IMR-90 (cell line): Measurements from ENCODE around the gene KIF6. TPM values are rescaled to one million over a fixed set of nuclear protein-coding genes. Genes with fewer than 3 reads are reported as not detected.
A peak's percentile ranks its signal among the peaks of the same experiment; 100 is the strongest.

Source experiments
- ATAC-seq: fragments of 200-7000 bp; cut with Tn5 transposase; 2 replicates; pipeline ENCODE4 v1.9.1; 2020; ENCODE audit warnings: low read depth, mild to moderate bottlenecking, moderate library complexity
- BruUV-seq: library from RNA; stranded (reverse); fragments of 400-500 nt; replicated peaks from 2 replicates; lab custom pipeline; 2021; lab: Mats Ljungman, UMichigan
- CTCF ChIA-PET: fragments of 300-600 bp; formaldehyde crosslinking; extraction: SDS; loops from one replicate; lab custom pipeline; 2021; ENCODE audit warnings: antibody characterized with exemption; lab: Yijun Ruan, JAX
- POLR2A ChIA-PET: fragments of 300-600 bp; sonication (Branson Sonifier 250); formaldehyde crosslinking; loops from one replicate; lab custom pipeline; 2022; ENCODE audit warnings: antibody characterized with exemption; ENCODE audit not compliant: unreplicated experiment; lab: Charles Lee
- DNase-seq: peaks from one replicate; pipeline ENCODE4 v3.0.0; 2013
- H2AFZ ChIP-seq: replicated peaks from 2 replicates; pipeline ENCODE3; 2013; ENCODE audit warnings: low read length, mild to moderate bottlenecking; ENCODE audit not compliant: poor library complexity
- H2AK5ac ChIP-seq: 2 replicates; pipeline ENCODE4 v1.6.1; 2013; ENCODE audit warnings: low read depth, low read length, inconsistent platforms
- H2AK9ac ChIP-seq: replicated peaks from 2 replicates; pipeline ENCODE3; 2013; ENCODE audit warnings: mild to moderate bottlenecking, low read depth, low read length, moderate library complexity; ENCODE audit not compliant: poor library complexity
- H2BK120ac ChIP-seq: 2 replicates; pipeline ENCODE4 v1.6.1; 2013; ENCODE audit warnings: low read depth, low read length, inconsistent platforms
- H2BK15ac ChIP-seq: 3 replicates; pipeline ENCODE4 v1.6.1; 2013; ENCODE audit warnings: low read depth, low read length, inconsistent platforms
- H2BK20ac ChIP-seq: 2 replicates; pipeline ENCODE4 v1.6.1; 2013; ENCODE audit warnings: low read depth, mild to moderate bottlenecking, inconsistent platforms, low read length, moderate library complexity
- H2BK5ac ChIP-seq: 2 replicates; pipeline ENCODE4 v1.6.1; 2013; ENCODE audit warnings: mild to moderate bottlenecking, low read depth, low read length, inconsistent platforms; ENCODE audit not compliant: poor library complexity, severe bottlenecking
- H3K14ac ChIP-seq: replicated peaks from 2 replicates; pipeline ENCODE4 v1.6.1; 2013; ENCODE audit warnings: low read depth, low read length, inconsistent platforms
- H3K18ac ChIP-seq: 2 replicates; pipeline ENCODE4 v1.6.1; 2013; ENCODE audit warnings: low read depth, low read length, control low read depth
- H3K23ac ChIP-seq: 2 replicates; pipeline ENCODE4 v1.6.1; 2013; ENCODE audit warnings: low read depth, low read length, inconsistent platforms
- H3K27ac ChIP-seq: 2 replicates; pipeline ENCODE4 v1.5.1; 2013; ENCODE audit warnings: mild to moderate bottlenecking, control low read depth, low read length; ENCODE audit not compliant: insufficient read depth
- H3K27me3 ChIP-seq: 2 replicates; pipeline ENCODE4 v1.6.1; 2013; ENCODE audit warnings: low read length; ENCODE audit not compliant: control insufficient read depth, insufficient read depth
- H3K36me3 ChIP-seq: 2 replicates; pipeline ENCODE4 v1.6.1; 2013; ENCODE audit warnings: low read length, mixed read lengths; ENCODE audit not compliant: control insufficient read depth, insufficient read depth
- H3K4ac ChIP-seq: 2 replicates; pipeline ENCODE4 v1.6.1; 2013; ENCODE audit warnings: low read depth, low read length, inconsistent platforms
- H3K4me1 ChIP-seq: 2 replicates; pipeline ENCODE4 v1.6.1; 2013; ENCODE audit warnings: low read length, mixed read lengths; ENCODE audit not compliant: control insufficient read depth, insufficient read depth
- H3K4me2 ChIP-seq: 2 replicates; pipeline ENCODE4 v1.6.1; 2013; ENCODE audit warnings: low read depth, mild to moderate bottlenecking, control low read depth, low read length, moderate library complexity
- H3K4me3 ChIP-seq: 2 replicates; pipeline ENCODE4 v1.5.1; 2013; ENCODE audit warnings: low read depth, mild to moderate bottlenecking, control low read depth, low read length, moderate library complexity; ENCODE audit not compliant: insufficient read depth
- H3K56ac ChIP-seq: 2 replicates; pipeline ENCODE4 v1.6.1; 2013; ENCODE audit warnings: low read length, inconsistent platforms; ENCODE audit not compliant: insufficient read depth; ENCODE audit errors: extremely low read depth
- H3K79me1 ChIP-seq, 2 experiments: 2 replicates each; pipeline ENCODE4 v1.6.1; 2013; ENCODE audit warnings: low read length in 2 of 2, inconsistent platforms in 1 of 2, low read depth in 1 of 2
- H3K9ac ChIP-seq: 2 replicates; pipeline ENCODE4 v1.6.1; 2013; ENCODE audit warnings: low read depth, low read length, control low read depth
- H3K9me1 ChIP-seq: 2 replicates; pipeline ENCODE4 v1.6.1; 2013; ENCODE audit warnings: low read length, inconsistent platforms; ENCODE audit not compliant: insufficient read depth
- H3K9me3 ChIP-seq: 2 replicates; pipeline ENCODE4 v1.6.1; 2013; ENCODE audit warnings: low read length; ENCODE audit not compliant: control insufficient read depth, insufficient read depth
- H4K20me1 ChIP-seq: 2 replicates; pipeline ENCODE4 v1.6.1; 2013; ENCODE audit warnings: low read length, inconsistent platforms; ENCODE audit not compliant: insufficient read depth
- H4K5ac ChIP-seq: 2 replicates; pipeline ENCODE4 v1.6.1; 2013; ENCODE audit warnings: mild to moderate bottlenecking, low read depth, low read length, control low read depth
- H4K8ac ChIP-seq, 2 experiments: 2 replicates each; pipeline ENCODE4 v1.6.1; 2013; ENCODE audit warnings: low read depth in 2 of 2, low read length in 2 of 2, control low read depth in 1 of 2, inconsistent platforms in 1 of 2
- H4K91ac ChIP-seq: 2 replicates; pipeline ENCODE4 v1.6.1; 2013; ENCODE audit warnings: low read depth, low read length, inconsistent platforms; ENCODE audit not compliant: insufficient read depth
- MXI1 ChIP-seq: IDR thresholded peaks from 2 replicates; pipeline ENCODE4 v1.6.1; 2012; ENCODE audit warnings: low read depth, mild to moderate bottlenecking, low read length, moderate library complexity, borderline replicate concordance
- POLR2A ChIP-seq: IDR thresholded peaks from 2 replicates; pipeline ENCODE4 v1.6.1; 2012; ENCODE audit warnings: mild to moderate bottlenecking, low read depth, low read length
- RAD21 ChIP-seq: IDR thresholded peaks from 2 replicates; pipeline ENCODE4 v1.6.1; 2012; ENCODE audit warnings: low read length, improper control_type of control experiment
- SMC3 ChIP-seq: fragments of 150-350 bp; IDR thresholded peaks from 2 replicates; pipeline ENCODE4 v1.6.1; 2016; ENCODE audit warnings: low read depth, mild to moderate bottlenecking, antibody characterized with exemption, low read length, moderate library complexity
- USF2 ChIP-seq: fragments of 150-350 bp; IDR thresholded peaks from 2 replicates; pipeline ENCODE4 v1.6.1; 2017; ENCODE audit warnings: mild to moderate bottlenecking, antibody characterized with exemption, low read length, low read depth
- WGBS, 2 experiments: methylation state at CpG; one replicate each; pipeline versions ENCODE4 v1.1.5 to v1.1.7; 2013; ENCODE audit warnings: missing lambda C conversion rate in 2 of 2; ENCODE audit not compliant: insufficient read length in 1 of 2; ENCODE audit errors: extremely low coverage in 2 of 2; 5-methylcytosine and 5-hydroxymethylcytosine counted together
- dilution Hi-C: fragments of 300-500 bp; cut with HindIII; formaldehyde crosslinking; loops from one replicate; pipeline ENCODE4 v1.14.3; 2018; ENCODE audit warnings: low sequenced_read_pairs; ENCODE audit not compliant: unreplicated experiment
- in situ Hi-C: fragments of 300-500 bp; cut with MboI; formaldehyde crosslinking; loops from 3 replicates; pipeline ENCODE4 v1.14.3; 2019; ENCODE audit warnings: low sequenced_read_pairs, inconsistent platforms, mixed read lengths
- intact Hi-C: fragments of 100-400 bp; cut with micrococcal nuclease; formaldehyde crosslinking; loops from 2 replicates; pipeline ENCODE4 v1.10.0; 2022
- polyA plus RNA-seq, 3 experiments: library from polyadenylated mRNA; depleted of rRNA; stranded (reverse); fragments of >200 nt; gene quantifications; 2 replicates each; pipeline ENCODE4 v1.2.3, GENCODE V29; 2012; ENCODE audit warnings: low replicate concordance in 1 of 3
- total RNA-seq: library from RNA; depleted of rRNA; stranded (reverse); fragments of >200 nt; gene quantifications from 2 replicates; pipeline ENCODE4 v1.2.3, GENCODE V29; 2012
- TF ChIP-seq, protein P1 (sequence below): fragments of 150-350 bp; IDR thresholded peaks from 2 replicates; pipeline ENCODE4 v1.6.1; 2016; ENCODE audit warnings: low read depth, mild to moderate bottlenecking, low read length, moderate library complexity, borderline replicate concordance
- TF ChIP-seq, protein P2 (sequence below): conservative IDR thresholded peaks from 2 replicates; pipeline ENCODE4 v1.5.1; 2012; ENCODE audit warnings: mild to moderate bottlenecking, low read depth, low read length, improper control_type of control experiment

The KIF6 gene
- total and polyA plus RNA-seq, 2 of the 4 experiments (the other 2 are of a cell fraction) = under 0.01 to 0.10 TPM

DNA sequence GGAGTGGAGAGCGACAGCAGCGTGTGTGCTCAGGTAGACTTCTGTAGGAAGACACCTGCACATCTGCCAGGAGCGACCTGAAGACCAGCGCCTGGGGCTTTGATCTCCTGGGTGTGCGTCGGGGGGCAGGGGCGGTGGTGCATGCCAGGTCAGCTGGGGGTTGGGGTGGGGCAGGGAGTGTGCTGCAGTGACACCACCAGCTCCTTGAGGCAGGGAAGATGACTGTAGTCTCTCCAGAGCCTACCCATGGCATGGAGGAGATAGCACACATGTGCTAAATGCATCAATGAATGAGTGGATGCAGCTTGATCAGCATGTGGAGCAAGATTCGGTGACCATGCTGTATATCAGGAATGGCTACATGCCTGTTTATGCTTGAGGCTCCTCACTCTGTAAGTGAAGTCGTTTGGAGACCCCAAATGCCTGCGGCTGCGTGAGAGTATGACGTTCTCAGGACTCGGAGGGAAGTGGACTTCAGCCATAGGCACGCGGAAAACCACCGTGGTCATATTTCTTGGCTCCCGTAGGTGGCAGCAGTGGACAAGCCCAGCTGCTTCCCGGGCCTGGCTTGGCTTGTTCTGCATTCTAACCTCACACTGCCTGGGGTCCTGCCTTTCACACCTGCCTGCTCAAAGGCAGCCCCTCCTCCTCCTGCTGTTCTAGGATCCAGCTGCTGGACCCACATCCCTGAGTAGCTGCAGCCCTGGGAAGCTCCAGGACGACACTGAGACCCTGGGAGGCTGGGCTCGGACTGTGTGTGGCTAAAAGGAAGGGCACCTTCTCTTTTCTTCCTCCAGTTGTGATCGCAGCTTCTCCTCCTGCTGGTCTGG lies 363.3 kb downstream of the KIF6 start:
- WGBS, 2 experiments = 40% methylated on average over 7 of the region's 21 CpGs; no CpG with 5 or more reads in 1 of the 2 experiments
- H3K18ac ChIP-seq = no peak overlapping the region
- H3K56ac ChIP-seq = no peak overlapping the region
- no peak overlapping the region for H2BK5ac ChIP-seq
- H3K36me3 ChIP-seq = no peaks in the 10 kb centered on the region
- no peaks in the 10 kb centered on the region for H3K9me1 ChIP-seq
- no peaks in the 10 kb centered on the region for H4K20me1 ChIP-seq
- H3K79me1 ChIP-seq = no peaks in the 10 kb centered on the region
- H4K8ac ChIP-seq = no peak overlapping the region
- no peak overlapping the region for H3K4ac ChIP-seq
- no peaks in the 10 kb centered on the region for H3K9me3 ChIP-seq
- H3K27ac ChIP-seq = no peak overlapping the region
- no peaks in the 10 kb centered on the region for H3K27me3 ChIP-seq
- H3K4me2 ChIP-seq = peak overlapping the region; percentile 49; the same call in 1 of the 2 replicates
- H3K4me1 ChIP-seq = no peaks in the 10 kb centered on the region; the same call in 1 of the 2 replicates
- H4K5ac ChIP-seq = no peak overlapping the region
- H3K9ac ChIP-seq = no peak overlapping the region
- TF ChIP-seq RAD21 = peak; percentile 87
- TF ChIP-seq, protein P1, sequence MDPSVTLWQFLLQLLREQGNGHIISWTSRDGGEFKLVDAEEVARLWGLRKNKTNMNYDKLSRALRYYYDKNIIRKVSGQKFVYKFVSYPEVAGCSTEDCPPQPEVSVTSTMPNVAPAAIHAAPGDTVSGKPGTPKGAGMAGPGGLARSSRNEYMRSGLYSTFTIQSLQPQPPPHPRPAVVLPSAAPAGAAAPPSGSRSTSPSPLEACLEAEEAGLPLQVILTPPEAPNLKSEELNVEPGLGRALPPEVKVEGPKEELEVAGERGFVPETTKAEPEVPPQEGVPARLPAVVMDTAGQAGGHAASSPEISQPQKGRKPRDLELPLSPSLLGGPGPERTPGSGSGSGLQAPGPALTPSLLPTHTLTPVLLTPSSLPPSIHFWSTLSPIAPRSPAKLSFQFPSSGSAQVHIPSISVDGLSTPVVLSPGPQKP = no peak
- TF ChIP-seq, protein P2, sequence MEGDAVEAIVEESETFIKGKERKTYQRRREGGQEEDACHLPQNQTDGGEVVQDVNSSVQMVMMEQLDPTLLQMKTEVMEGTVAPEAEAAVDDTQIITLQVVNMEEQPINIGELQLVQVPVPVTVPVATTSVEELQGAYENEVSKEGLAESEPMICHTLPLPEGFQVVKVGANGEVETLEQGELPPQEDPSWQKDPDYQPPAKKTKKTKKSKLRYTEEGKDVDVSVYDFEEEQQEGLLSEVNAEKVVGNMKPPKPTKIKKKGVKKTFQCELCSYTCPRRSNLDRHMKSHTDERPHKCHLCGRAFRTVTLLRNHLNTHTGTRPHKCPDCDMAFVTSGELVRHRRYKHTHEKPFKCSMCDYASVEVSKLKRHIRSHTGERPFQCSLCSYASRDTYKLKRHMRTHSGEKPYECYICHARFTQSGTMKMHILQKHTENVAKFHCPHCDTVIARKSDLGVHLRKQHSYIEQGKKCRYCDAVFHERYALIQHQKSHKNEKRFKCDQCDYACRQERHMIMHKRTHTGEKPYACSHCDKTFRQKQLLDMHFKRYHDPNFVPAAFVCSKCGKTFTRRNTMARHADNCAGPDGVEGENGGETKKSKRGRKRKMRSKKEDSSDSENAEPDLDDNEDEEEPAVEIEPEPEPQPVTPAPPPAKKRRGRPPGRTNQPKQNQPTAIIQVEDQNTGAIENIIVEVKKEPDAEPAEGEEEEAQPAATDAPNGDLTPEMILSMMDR = peak; percentile 75
- TF ChIP-seq MXI1 = no peak
- TF ChIP-seq POLR2A = no peak
- TF ChIP-seq SMC3 = peak; percentile 58
- TF ChIP-seq USF2 = no peak
- POLR2A ChIA-PET = no interaction called here
- dilution Hi-C loops (no loop called here), intact Hi-C loops (loop anchor here (1.0 to 2.0 kb wide), 3 partner anchors 530 to 947 kb away; no protein-coding TSS in a partner anchor), in situ Hi-C loops (loop anchor here (10.0 to 25.0 kb wide), 3 partner anchors 523 to 1675 kb away; partner anchors contain the start of genes TSPO2 and UNC5CL)
- no peak overlapping the region for H2BK120ac ChIP-seq
- H2BK20ac ChIP-seq = no peak overlapping the region
- H4K91ac ChIP-seq = no peak overlapping the region
- DNase-seq (peak; percentile 58), ATAC-seq (peak; percentile 98)
- no peak overlapping the region for H3K14ac ChIP-seq
- H2AK5ac ChIP-seq = no peak overlapping the region
- BruUV-seq = no TSS peak
- no peak overlapping the region for H3K4me3 ChIP-seq
- peak overlapping the region; percentile 86 for H2AFZ ChIP-seq
- CTCF ChIA-PET = interaction anchor here (1.1 to 1.4 kb wide), 3 partner anchors 9 to 531 kb away, joined by 3 to 5 read pairs (median 3); no protein-coding TSS in a partner anchor
- peak overlapping the region; percentile 70 for H2AK9ac ChIP-seq
- H3K23ac ChIP-seq = no peak overlapping the region
- H2BK15ac ChIP-seq = no peak overlapping the region
